ENCODE results near the gene TGFBR3. TPM values are rescaled to one million over a fixed set of nuclear protein-coding genes. Genes with fewer than 3 reads are reported as not detected.
A peak's percentile ranks its signal among the peaks of the same experiment; 100 is the strongest.

Gene TGFBR3
- total RNA-seq, 2 donors from 2014 or later: 2.5 to 4.3 TPM

DNA sequence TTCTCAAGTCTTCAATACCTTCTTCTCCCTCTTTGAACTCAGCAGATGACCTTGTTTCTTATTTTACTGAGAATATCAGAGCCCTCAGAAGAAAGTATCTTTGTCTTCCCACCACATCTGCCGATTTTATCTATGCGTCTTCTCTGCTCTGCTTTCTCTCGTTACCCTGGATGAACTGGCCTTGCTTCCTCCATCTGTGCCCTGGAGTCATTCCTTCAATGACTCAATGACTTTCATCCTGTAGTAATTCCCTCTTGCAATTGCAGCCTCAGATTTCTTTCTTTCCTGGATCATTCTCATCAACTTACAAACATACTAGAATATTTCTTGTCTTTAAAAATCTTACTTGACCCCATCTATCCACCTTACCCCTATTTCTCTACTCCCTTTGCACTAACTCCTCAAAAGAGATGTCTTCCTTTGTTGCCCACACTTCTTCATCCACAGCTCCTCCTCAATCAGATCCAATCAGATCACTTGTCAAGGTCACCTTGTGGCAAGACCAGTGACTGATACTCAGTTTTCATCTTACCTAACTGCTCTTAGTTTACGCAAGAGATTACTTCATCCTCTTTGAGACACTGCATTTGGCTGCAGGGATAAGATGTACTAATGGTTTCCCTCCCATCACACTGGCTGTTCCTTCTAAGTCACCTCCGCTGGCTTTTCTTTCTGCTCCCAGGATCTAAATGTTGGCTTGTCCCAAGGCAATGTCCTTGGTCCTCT, 8.2 kb upstream of the TGFBR3 start:
- no peak for ATAC-seq (replicated peaks)

DNA sequence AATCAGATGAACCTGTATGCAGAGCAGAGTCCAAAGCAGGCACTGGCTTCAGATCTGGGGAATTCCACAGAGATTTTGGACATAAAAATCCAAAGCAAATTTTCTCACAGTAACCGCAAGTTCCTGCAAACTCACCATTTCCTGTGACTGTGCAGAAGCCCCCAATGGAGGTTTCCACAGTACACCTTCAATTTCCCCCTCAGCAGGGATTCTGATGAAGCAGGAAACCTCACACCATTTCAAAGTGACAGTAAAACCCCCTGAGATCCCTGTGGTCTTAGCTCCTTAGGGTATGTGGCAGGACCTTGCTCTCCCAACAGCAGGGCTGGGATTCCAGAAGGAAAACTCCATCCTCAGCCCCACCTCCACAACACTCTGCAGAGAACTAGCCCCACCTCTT, 6.0 kb upstream of the TGFBR3 start:
- H3K4me1 Mint-ChIP-seq: peaks cover 10% of the 10 kb centered on the region
- no peaks in the 10 kb centered on the region for H3K9me3 Mint-ChIP-seq
- no peak for ATAC-seq (replicated peaks)

More for the DNA sequence above, 8.2 kb upstream of the TGFBR3 start:
- Mint-ChIP-seq H3K27me3 (no peaks in the 10 kb centered on the region), H3K36me3 (ENCODE audit: low read depth) (no peaks in the 10 kb centered on the region), H3K9me3 (no peaks in the 10 kb centered on the region), H3K4me1 (peaks cover 10% of the 10 kb centered on the region), H3K4me3 (no peak overlapping the region), H3K27ac (no peak overlapping the region)

DNA sequence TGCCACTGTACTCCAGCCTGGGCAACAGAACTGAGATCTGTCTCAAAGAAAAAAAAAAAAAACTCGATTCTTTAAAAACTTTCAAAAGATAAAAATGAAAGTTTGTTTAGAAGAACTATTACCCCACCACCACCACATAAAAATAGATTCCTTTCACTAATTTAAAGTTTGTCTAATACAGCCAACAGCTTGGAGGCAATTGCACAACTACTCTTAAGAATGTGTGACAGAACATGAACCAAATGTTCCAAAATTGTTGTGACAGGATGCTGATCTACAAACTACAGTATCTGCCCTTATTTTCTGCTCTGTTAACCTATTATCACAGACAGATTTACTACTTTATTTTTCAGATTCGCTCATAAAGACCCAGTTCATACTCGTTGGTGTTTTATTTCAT, 5.5 kb upstream of the TGFBR3 start:
- H3K27me3 Mint-ChIP-seq: no peaks in the 10 kb centered on the region
- no peak overlapping the region for H3K27ac Mint-ChIP-seq
- ATAC-seq (replicated peaks): no peak
- H3K9me3 Mint-ChIP-seq: no peaks in the 10 kb centered on the region
- no peak overlapping the region for H3K4me3 Mint-ChIP-seq
- no peaks in the 10 kb centered on the region for H3K36me3 Mint-ChIP-seq (ENCODE audit: low read depth)
- H3K4me1 Mint-ChIP-seq: peaks cover 10% of the 10 kb centered on the region

More for the DNA sequence above, 6.0 kb upstream of the TGFBR3 start:
- Mint-ChIP-seq H3K27me3 (no peaks in the 10 kb centered on the region), H3K27ac (no peak overlapping the region), H3K4me3 (no peak overlapping the region), H3K36me3 (ENCODE audit: low read depth) (no peaks in the 10 kb centered on the region)

DNA sequence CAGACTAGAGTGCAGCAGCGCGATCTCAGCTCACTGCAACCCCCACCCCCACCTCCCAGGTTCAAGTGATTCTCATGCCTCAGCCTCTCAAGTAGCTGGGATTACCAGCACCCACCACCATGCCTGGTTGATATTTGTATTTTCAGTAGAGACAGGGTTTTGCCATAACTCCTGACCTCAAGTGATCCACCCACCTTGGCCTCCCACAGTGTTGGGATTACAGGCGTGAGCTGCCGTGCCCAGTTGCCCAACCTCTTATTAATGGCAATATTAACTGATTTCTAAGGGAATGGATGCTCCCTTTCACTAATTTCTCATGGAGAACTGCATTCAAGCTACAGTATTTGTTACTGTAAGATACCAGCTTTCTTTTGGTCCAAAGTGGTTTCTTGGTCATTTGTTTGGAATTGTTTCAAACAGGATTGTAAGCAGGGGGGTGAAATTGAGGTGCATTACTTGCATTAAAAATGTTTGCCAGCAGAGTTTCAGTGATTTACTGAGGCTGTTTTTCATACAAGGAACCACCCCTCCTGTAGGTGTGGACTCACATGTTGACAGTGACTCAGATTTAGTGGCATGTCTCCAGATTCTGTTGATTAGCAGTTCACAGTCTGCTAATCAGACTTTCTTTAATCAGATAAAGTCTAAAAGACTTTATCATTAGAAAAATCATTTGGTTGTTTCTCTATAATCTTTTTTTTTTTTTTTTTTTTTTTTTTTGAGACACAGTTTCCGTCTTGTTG, 3.9 kb upstream of the TGFBR3 start:
- Mint-ChIP-seq H3K36me3 (ENCODE audit: low read depth) (peaks cover 3% of the 10 kb centered on the region), H3K27me3 (peaks cover 4% of the 10 kb centered on the region), H3K4me3 (no peak overlapping the region), H3K4me1 (peaks cover 9% of the 10 kb centered on the region), H3K9me3 (no peaks in the 10 kb centered on the region), H3K27ac (no peak overlapping the region)
- peak; percentile 33 for ATAC-seq (replicated peaks)

DNA sequence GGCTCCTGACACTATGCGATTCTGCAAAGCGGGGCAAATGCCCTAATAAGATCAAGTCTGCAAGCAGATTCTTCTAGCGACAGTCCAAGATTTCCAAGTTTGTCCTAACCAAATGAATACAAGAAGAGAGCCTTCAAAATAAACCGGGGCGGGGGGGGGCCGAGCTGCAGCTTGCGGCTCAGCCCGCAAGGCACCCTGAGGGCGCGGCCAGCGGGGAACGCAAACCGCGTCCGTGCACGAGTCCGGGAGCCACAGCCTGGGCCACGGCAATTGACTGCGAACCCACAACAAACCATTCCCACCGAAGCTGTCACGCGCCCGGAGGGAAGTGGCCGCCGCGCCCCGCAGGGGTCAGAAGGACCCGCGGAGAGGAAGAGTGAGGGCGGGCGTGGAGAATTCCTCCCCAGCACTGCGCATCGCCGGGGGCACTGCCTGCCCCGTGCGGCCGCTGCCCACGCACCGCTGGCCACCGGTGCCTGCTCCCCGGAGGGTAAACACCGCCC, 687 bp downstream of the TGFBR3 start:
- ATAC-seq (replicated peaks): peak; percentile 44
- Mint-ChIP-seq H3K27me3 (peaks cover 4% of the 10 kb centered on the region), H3K4me1 (peaks cover 21% of the 10 kb centered on the region), H3K9me3 (no peaks in the 10 kb centered on the region), H3K36me3 (ENCODE audit: low read depth) (peaks cover 4% of the 10 kb centered on the region), H3K27ac (peak overlapping the region; percentile 84), H3K4me3 (peak overlapping the region; percentile 96)

DNA sequence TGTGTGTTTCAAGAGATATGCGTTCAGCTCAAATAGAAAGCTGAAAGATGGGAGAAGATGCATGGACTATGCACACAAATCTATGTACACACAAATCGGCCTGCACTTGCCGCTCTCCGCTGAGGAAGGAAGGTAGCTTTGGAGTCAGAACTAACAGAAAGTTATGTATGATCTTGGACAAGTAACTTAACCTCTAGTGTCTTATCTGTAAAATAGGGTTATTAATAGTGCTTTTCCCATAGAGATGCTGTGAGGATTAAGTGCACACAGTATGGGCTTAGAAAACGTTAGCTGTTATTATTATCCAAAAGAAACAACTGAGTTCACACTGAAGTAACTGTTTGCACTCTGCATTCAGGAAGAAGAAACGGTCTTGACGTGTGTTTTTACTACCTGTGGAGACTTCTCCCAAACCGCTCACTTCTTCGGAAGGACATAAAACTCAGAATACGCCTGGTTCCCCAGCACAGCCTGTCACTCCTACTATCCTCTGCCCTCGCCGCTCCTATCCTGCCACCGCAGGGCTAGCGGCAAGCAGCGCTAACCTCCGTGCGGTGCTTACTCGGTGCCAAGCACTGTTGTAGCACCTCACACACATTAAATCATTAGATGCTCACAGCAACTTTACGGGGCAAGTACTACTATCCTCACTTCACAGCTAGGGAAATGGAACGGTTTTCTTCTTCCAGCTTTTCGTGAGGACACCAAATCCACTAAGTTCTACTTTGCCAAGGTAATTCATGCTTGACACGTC, 1.3 kb downstream of the TGFBR3 start:
- Mint-ChIP-seq H3K36me3 (ENCODE audit: low read depth) (peaks cover 4% of the 10 kb centered on the region), H3K4me3 (peak overlapping the region; percentile 96), H3K4me1 (peaks cover 21% of the 10 kb centered on the region), H3K9me3 (no peaks in the 10 kb centered on the region), H3K27ac (peak overlapping the region; percentile 84), H3K27me3 (peaks cover 4% of the 10 kb centered on the region)
- ATAC-seq (replicated peaks): peak; percentile 75

DNA sequence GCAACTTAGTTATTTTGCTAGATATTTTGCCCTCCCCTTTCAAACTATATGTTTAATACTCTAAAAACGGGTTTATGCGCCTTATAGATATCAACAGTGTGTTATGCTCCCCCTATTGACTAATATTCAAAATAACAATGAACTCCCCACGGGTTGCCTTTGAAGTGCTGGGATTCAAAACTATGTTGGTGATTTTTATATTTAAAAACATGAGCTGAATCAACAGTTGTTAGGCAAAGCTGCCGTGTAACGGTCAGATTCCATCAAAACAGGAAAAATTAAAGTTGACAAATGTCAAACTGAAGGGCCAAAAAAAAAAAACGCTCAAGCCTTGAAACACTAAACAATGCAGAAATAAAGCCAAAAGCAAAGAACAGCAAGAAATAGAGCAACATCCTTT, 2.5 kb downstream of the TGFBR3 start:
- Mint-ChIP-seq H3K27ac (peak overlapping the region; percentile 24), H3K4me1 (peaks cover 23% of the 10 kb centered on the region), H3K36me3 (ENCODE audit: low read depth) (peaks cover 4% of the 10 kb centered on the region), H3K27me3 (peaks cover 4% of the 10 kb centered on the region), H3K9me3 (no peaks in the 10 kb centered on the region), H3K4me3 (peak overlapping the region; percentile 96)
- no peak for ATAC-seq (replicated peaks)

DNA sequence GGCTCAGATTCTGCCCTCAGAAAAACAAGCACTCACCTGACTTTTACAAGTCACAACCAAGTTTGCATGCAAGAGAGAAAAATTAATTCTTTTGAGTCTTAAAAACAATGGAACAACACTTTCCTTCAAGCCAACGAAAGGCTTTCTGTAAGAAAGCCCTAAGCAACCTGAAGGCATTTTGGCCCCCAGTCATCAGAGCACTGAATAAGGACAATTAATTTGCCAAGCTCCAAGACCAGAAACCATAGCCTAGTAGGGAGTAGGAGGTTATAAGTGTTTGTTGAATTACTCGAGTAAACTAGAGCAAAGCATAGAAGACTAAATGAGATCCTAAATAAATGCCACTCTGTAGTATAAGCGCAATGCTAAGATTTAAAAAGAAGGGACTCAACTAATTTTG, 4.7 kb downstream of the TGFBR3 start:
- ATAC-seq (replicated peaks): no peak

DNA sequence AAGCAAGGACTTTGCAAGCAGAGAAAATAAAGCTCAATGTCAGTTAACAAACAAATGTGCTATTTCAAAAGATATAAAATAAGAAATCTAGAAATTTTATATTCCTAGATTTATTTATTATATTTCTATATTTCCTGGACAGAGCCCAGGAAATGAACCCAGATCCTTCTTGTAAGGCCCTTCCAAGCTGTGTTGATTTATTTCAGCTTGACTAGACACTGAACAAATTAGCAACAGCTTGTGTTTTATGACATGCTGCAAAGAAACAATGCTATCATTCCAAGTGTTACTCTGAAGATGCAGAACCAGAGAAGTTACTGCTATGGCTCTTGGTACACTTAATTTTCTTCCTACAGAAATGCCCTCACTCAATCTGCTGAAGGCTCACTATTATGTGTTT, 6.2 kb downstream of the TGFBR3 start:
- H3K36me3 Mint-ChIP-seq (ENCODE audit: low read depth): no peaks in the 10 kb centered on the region
- H3K4me1 Mint-ChIP-seq: peaks cover 47% of the 10 kb centered on the region
- ATAC-seq (replicated peaks): no peak
- H3K4me3 Mint-ChIP-seq: no peak overlapping the region
- H3K9me3 Mint-ChIP-seq: no peaks in the 10 kb centered on the region
- H3K27me3 Mint-ChIP-seq: no peaks in the 10 kb centered on the region
- H3K27ac Mint-ChIP-seq: no peak overlapping the region

More for the DNA sequence above, 4.7 kb downstream of the TGFBR3 start:
- peaks cover 4% of the 10 kb centered on the region for H3K36me3 Mint-ChIP-seq (ENCODE audit: low read depth)
- H3K4me3 Mint-ChIP-seq: no peak overlapping the region
- H3K27me3 Mint-ChIP-seq: peaks cover 4% of the 10 kb centered on the region
- H3K4me1 Mint-ChIP-seq: peaks cover 41% of the 10 kb centered on the region
- H3K27ac Mint-ChIP-seq: no peak overlapping the region
- no peaks in the 10 kb centered on the region for H3K9me3 Mint-ChIP-seq

DNA sequence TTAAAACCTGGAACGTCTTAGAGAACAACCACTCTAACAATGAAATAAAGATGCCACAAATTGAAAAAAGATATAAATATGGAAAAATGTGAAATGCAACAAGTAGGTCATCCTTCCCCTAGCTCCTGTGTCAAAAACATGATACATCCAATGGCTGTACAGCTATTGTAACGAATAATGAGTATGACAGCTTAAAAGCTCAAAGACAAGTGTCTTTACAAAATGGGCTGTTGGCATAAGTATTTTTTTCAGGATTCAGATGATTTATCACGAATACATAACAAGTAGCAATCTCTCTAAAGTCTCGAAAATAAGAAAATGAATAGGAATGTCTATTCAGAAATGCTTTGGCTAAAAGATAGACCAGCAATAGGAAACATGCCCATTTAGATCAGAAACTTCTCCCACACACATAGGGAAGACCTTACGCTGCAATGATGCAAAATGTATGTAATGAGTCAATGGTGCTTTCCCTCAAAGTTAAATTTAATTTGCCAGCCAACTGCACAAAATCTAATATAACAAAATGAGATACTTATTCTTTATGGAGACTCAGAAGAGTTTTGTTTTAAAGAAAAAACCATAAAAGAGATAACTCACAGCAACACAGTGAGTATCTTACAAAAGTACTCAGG, 8.3 kb downstream of the TGFBR3 start:
- ATAC-seq (replicated peaks): peak; percentile 76
- Mint-ChIP-seq H3K9me3 (no peaks in the 10 kb centered on the region), H3K27me3 (no peaks in the 10 kb centered on the region)

DNA sequence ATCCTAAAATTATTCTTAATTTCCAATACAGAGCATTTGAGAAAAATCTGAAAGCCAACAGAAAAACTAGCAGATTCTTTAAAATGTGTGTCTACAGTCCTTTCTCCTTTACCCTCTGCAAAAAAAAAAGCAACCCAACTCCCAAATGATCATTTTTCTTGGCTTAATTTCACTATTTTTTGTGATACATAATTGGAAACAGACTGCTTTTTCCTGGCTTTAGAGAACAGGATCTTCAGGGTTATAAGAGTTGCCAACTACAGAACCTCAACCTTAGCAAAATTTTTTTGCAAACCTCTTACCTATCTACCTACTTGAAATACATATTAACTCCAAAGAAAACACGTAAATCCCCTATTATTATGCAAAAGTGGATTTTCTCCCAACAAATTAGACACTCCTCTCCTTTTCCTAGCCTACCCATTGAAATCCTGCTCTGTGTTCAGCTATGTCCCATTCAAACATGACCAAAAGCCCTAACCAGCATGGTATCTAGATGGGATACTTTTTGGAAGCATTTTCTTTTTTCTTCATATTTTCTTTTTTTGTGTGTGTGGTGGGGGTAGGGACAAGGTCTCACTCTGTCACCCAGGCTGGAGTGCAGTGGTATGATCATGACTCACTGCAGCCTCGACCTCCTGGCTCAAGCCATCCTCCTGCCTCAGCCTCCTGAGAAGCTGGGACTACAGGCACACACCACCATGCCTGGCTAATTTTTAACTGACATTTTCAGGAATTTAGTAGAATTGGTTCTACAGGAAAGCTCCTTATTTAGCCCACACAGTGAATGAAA, 9.0 kb downstream of the TGFBR3 start:
- peak overlapping the region; percentile 79 for H3K4me3 Mint-ChIP-seq
- peak overlapping the region; percentile 94 for H3K27ac Mint-ChIP-seq
- H3K4me1 Mint-ChIP-seq: peaks cover 40% of the 10 kb centered on the region
- no peaks in the 10 kb centered on the region for H3K27me3 Mint-ChIP-seq
- H3K9me3 Mint-ChIP-seq: no peaks in the 10 kb centered on the region
- ATAC-seq (replicated peaks): no peak
- H3K36me3 Mint-ChIP-seq (ENCODE audit: low read depth): no peaks in the 10 kb centered on the region

More for the DNA sequence above, 8.3 kb downstream of the TGFBR3 start:
- Mint-ChIP-seq H3K4me3 (peak overlapping the region; percentile 79), H3K4me1 (peaks cover 33% of the 10 kb centered on the region), H3K27ac (peak overlapping the region; percentile 94), H3K36me3 (ENCODE audit: low read depth) (no peaks in the 10 kb centered on the region)

DNA sequence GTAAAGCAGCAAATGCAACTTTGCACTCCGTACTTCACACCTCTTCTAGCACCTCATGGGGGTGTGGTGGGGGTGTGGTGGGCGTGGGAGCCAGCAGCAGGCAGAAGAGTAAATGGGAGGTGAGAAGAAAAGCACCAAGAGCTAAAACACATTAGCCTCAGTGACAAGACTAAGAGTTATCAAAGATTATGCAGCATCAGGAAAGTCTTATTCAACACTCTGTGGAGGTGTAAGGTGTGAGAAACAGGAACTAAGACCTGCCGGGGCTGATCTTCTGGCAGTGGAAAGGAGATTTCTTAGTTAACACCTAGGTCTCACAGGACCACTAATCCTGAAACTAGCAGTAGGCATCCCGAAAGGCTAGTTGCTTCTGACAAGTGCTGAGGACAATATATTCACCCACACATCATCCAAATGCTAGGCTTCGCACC, 9.9 kb downstream of the TGFBR3 start:
- H3K4me1 Mint-ChIP-seq: peaks cover 49% of the 10 kb centered on the region
- peak overlapping the region; percentile 79 for H3K4me3 Mint-ChIP-seq
- H3K27ac Mint-ChIP-seq: peak overlapping the region; percentile 43
- H3K27me3 Mint-ChIP-seq: no peaks in the 10 kb centered on the region
- H3K36me3 Mint-ChIP-seq (ENCODE audit: low read depth): no peaks in the 10 kb centered on the region
- ATAC-seq (replicated peaks): peak; percentile 81
- no peaks in the 10 kb centered on the region for H3K9me3 Mint-ChIP-seq

DNA sequence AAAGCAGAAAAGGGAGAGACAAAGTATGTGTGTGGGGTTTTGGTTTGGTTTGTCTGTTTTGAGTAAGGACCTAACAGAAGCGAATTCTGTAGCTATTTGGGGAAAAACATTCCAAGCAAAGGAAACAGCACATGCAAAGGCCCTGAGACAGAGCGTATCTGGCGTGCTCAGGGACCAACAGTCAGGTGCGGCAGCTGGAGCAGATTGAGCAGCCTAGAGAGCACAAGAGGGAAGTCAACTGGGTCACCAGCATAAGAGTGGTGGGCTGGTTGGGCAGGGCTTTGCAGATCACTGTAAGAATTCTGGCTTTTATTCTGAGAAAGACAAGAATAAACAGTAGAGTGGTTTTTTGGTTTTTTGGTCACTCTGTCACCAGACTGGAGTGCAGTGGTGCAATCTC, 11.8 kb downstream of the TGFBR3 start:
- no peak for ATAC-seq (replicated peaks)
- H3K9me3 Mint-ChIP-seq: no peaks in the 10 kb centered on the region
- H3K36me3 Mint-ChIP-seq (ENCODE audit: low read depth): no peaks in the 10 kb centered on the region
- H3K4me1 Mint-ChIP-seq: peaks cover 50% of the 10 kb centered on the region
- H3K27me3 Mint-ChIP-seq: no peaks in the 10 kb centered on the region
- no peak overlapping the region for H3K27ac Mint-ChIP-seq
- no peak overlapping the region for H3K4me3 Mint-ChIP-seq
